ENCODE measurements around the gene USP21. TPM values are rescaled to one million over a fixed set of nuclear protein-coding genes. Genes with fewer than 3 reads are reported as not detected.
"Not testable (repeated sequence)": the region's sequence is repeated elsewhere in the genome, so short reads cannot be mapped to it uniquely, and the experiment has no call there.

The USP21 gene
- total RNA-seq, 4 donors from 2014 or later = 18.7 to 37.0 (median 28.8) TPM

GRCh38 chr1:161115132-161115711, 44.1 kb upstream of the USP21 start:
- no peak for DNase-seq (ENCODE audit: low spot score in 2 of 2)
- H3K27ac ChIP-seq = no peak overlapping the region
- peaks cover 49% of the 10 kb centered on the region for H3K4me1 ChIP-seq
- 76% methylated on average over 12 of the region's 12 CpGs for WGBS
- H3K9me3 ChIP-seq = no peaks in the 10 kb centered on the region
- TF ChIP-seq POLR2AphosphoS5 (IDR thresholded peaks at IDR 0.05) = no peak
- TF ChIP-seq CTCF (IDR thresholded peaks at IDR 0.05) = no peak
- no peak for TF ChIP-seq POLR2A (IDR thresholded peaks at IDR 0.05)
- no peak for TF ChIP-seq EP300 (IDR thresholded peaks at IDR 0.05)
- no peaks in the 10 kb centered on the region for H3K27me3 ChIP-seq
- H3K36me3 ChIP-seq = peaks cover 8% of the 10 kb centered on the region
- H3K4me3 ChIP-seq = no peak overlapping the region

GRCh38 chr1:161115961-161116360, 43.3 kb upstream of the USP21 start:
- not testable (repeated sequence) for H3K27me3 ChIP-seq; H3K9me3 ChIP-seq; H3K27ac ChIP-seq; DNase-seq (ENCODE audit: low spot score in 2 of 2); H3K4me3 ChIP-seq
- peaks cover 15% of the 10 kb centered on the region for H3K36me3 ChIP-seq
- WGBS = 89% methylated on average over 6 of the region's 6 CpGs
- peaks cover 56% of the 10 kb centered on the region for H3K4me1 ChIP-seq

GRCh38 chr1:161117759-161118581, 41.3 kb upstream of the USP21 start, which contains the start of the genes NIT1 and PFDN2:
Gene NIT1 (plus strand): TSS chr1:161118105. CDS start chr1:161118177, 72 bp downstream.
Gene PFDN2 (minus strand): TSS chr1:161118037. CDS start chr1:161118026, 11 bp downstream.
- Histone ChIP-seq H3K27me3 (no peaks in the 10 kb centered on the region), H3K4me3 (peak within 1 kb of the TSS; percentile 99), H3K27ac (peak within 1 kb of the TSS; percentile 97), H3K36me3 (peaks cover 35% of the 10 kb centered on the region), H3K9me3 (no peaks in the 10 kb centered on the region), H3K4me1 (peaks cover 63% of the 10 kb centered on the region)
- under 1% methylated on average over 31 of the region's 58 CpGs for WGBS
- peak; percentile 92 to 94 for DNase-seq (ENCODE audit: low spot score in 2 of 2)
- TF ChIP-seq CTCF (IDR thresholded peaks at IDR 0.05) = no peak
- TF ChIP-seq POLR2A (IDR thresholded peaks at IDR 0.05) = peak; percentile 84 to 90
- peak; percentile 92 to 96 (median 95) for TF ChIP-seq POLR2AphosphoS5 (IDR thresholded peaks at IDR 0.05)

- peak overlapping the region; percentile 99 for H3K4me3 ChIP-seq
- H3K9me3 ChIP-seq = no peaks in the 10 kb centered on the region
- H3K4me1 ChIP-seq = peaks cover 59% of the 10 kb centered on the region
- WGBS = 46% methylated on average over 6 of the region's 10 CpGs
- DNase-seq (ENCODE audit: low spot score in 2 of 2) = no peak
- peaks cover 44% of the 10 kb centered on the region for H3K36me3 ChIP-seq
- no peaks in the 10 kb centered on the region for H3K27me3 ChIP-seq
- H3K27ac ChIP-seq = peak overlapping the region; percentile 97
- TF ChIP-seq POLR2A (IDR thresholded peaks at IDR 0.05) (no peak), POLR2AphosphoS5 (IDR thresholded peaks at IDR 0.05) (peak in 1 of 3 donors; percentile 2), EP300 (IDR thresholded peaks at IDR 0.05) (no peak), CTCF (IDR thresholded peaks at IDR 0.05) (peak; percentile 43 to 62)
Observed at GRCh38 chr1:161119092-161119903, 40.0 kb upstream of the USP21 start.

- no peak overlapping the region for H3K4me3 ChIP-seq
- H3K4me1 ChIP-seq = peaks cover 47% of the 10 kb centered on the region
- 94% methylated on average over 3 of the region's 3 CpGs for WGBS
- no peaks in the 10 kb centered on the region for H3K27me3 ChIP-seq
- TF ChIP-seq CTCF (IDR thresholded peaks at IDR 0.05) (no peak), EP300 (IDR thresholded peaks at IDR 0.05) (no peak), POLR2AphosphoS5 (IDR thresholded peaks at IDR 0.05) (no peak), POLR2A (IDR thresholded peaks at IDR 0.05) (no peak)
- no peaks in the 10 kb centered on the region for H3K9me3 ChIP-seq
- H3K36me3 ChIP-seq = peaks cover 61% of the 10 kb centered on the region
- DNase-seq (ENCODE audit: low spot score in 2 of 2) = no peak
- no peak overlapping the region for H3K27ac ChIP-seq
Observed at GRCh38 chr1:161121042-161121650, 38.2 kb upstream of the USP21 start.
